Retinal pigment epithelial cell (primary cell): Measurements from ENCODE around the gene MUC15.

Source experiments
- DNase-seq: peaks from one replicate; pipeline ENCODE4 v3.0.0-alpha.2; 2010; ENCODE audit warnings: low read depth
- H3K4me3 ChIP-seq: 2 replicates; pipeline ENCODE4 v1.5.1; 2011; ENCODE audit warnings: mild to moderate bottlenecking, low read length, control low read depth, moderate library complexity
- TF ChIP-seq, protein P1 (sequence below): conservative IDR thresholded peaks from 2 replicates; pipeline ENCODE4 v1.5.1; 2011; ENCODE audit warnings: low read depth, low read length, control low read depth, inconsistent platforms

Gene MUC15

DNA sequence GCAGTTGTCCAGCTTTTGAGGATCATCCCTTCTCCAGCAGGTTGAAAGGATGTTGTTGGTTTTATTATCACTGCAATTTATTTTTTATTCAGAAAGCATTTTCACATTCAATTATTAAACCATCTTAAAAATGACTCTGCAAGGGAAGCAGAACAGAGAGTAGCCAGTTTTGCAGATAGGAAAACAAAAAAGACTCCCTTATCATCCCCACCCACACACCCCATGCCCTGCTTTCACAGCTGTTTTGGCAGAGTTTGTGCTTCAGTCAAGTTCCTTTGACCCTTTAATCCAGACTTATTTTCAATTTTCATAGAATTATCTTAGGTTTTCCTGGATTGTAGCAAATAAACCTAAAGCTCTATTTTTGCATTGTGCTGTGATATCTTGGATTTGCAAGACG, 44.4 kb downstream of the MUC15 start:
- TF ChIP-seq, protein P1, sequence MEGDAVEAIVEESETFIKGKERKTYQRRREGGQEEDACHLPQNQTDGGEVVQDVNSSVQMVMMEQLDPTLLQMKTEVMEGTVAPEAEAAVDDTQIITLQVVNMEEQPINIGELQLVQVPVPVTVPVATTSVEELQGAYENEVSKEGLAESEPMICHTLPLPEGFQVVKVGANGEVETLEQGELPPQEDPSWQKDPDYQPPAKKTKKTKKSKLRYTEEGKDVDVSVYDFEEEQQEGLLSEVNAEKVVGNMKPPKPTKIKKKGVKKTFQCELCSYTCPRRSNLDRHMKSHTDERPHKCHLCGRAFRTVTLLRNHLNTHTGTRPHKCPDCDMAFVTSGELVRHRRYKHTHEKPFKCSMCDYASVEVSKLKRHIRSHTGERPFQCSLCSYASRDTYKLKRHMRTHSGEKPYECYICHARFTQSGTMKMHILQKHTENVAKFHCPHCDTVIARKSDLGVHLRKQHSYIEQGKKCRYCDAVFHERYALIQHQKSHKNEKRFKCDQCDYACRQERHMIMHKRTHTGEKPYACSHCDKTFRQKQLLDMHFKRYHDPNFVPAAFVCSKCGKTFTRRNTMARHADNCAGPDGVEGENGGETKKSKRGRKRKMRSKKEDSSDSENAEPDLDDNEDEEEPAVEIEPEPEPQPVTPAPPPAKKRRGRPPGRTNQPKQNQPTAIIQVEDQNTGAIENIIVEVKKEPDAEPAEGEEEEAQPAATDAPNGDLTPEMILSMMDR, result no peak
- no peak overlapping the region for H3K4me3 ChIP-seq
- DNase-seq, result no peak

DNA sequence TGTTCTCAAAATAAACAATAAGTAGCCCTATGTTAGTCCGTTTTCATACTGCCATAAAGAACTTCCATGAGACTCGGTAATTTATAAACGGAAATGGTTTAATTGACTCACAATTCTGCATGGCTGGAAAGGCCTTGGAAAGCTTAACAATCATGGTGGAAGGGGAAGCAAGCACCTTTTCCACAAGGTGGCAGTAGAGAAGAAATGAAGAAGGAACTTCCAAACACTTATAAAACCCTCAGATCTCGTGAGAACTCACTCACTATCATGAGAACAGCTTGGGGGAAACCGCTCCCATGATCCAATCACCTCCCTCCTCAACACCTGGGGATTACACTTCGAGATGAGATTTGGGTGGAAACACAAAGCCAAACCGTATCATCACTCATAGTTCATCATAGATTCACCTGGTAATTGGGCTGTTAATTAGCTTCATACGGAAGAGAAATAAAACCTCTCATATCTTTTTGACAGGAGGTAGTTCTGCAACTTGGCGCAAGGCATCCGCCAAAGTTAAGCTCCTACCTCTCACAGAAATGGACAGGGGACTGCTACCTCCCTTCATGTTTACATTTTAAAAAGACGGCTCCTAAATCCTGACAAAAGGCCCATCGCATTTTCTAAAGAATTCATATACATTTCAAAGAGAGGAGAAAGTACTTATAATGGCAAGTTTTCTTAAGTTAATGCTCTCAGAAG, 49.0 kb downstream of the MUC15 start:
- TF ChIP-seq, protein P1, result peak; percentile 28
- no peak overlapping the region for H3K4me3 ChIP-seq
- DNase-seq, result no peak

DNA sequence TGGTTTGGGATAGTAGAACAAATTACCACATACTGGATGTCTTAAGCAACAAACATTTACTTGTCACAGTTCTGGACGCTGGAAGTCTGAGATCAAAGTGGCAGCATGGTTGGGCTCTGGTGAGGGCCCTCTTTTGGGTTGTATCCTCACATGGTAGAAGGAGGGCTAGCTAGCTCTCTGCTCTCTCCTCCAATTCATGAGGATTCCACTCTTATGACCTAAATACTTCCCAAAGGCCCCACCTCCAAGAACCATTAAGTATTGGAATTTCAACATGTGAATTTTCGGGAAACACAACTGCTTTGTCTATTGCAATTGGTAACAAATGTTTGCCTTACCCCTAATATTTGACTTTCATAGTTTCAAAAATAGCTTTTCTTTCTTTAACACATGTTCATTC, 52.6 kb downstream of the MUC15 start:
- no peak overlapping the region for H3K4me3 ChIP-seq
- DNase-seq, result no peak
- TF ChIP-seq, protein P1, result no peak

DNA sequence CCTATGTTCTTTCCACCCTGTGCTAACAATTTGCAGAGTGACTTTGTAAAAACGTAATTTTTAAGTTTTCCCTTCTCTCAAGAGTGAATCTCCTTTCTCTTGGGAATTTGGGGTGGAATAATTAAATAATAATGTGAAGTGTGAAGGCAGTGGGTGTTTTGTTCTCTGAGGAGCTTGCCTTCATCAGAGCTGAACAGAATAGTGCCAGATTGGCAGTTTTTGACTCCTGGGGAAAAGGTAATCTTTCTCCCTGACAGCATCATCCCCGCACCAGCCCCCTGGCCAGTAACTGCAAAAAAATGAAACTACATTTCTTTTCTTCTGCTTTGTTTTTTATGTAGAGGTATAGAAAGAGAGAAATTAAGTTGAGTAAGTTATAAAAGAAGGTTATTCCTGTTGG, 59.9 kb downstream of the MUC15 start:
- DNase-seq, result no peak
- no peak overlapping the region for H3K4me3 ChIP-seq
- TF ChIP-seq, protein P1, result no peak

DNA sequence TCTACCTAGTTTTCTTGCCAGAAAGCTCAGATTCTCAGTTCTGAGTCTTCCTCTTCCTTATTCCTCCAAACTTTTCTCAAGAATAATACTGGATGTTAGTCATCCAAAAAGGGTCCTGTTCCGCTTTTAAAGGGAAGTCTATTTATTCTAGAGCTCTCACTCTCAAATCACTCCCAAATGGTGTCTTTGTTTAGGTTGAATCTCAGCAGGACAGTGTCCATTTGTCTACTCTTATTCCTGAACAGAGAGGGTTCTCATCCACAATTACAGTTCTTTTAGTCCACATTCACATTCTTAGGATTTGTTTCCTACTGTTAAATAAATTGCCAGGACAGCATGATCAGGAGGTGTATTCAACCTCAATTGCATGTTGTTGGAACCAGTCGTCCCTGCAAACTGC, 61.3 kb downstream of the MUC15 start:
- DNase-seq, result no peak

DNA sequence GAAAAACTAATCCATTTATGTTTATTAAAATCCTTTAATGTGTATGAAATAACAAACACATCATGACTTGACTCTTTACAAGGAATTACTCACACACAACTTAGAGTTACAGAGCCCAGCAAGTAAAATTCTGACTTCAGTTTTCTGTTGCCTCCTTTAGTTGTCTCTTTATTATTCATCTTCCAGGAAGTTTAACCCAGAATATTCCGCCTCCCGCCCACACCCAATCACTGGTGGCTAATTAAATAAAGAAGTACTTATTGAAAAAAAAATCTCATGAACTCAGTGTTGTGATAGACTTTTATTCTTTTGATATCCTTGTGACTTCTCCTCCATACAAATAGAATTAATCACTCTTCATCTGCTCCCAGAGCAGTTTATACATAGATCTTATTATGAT, 61.9 kb downstream of the MUC15 start:
- TF ChIP-seq, protein P1, result no peak
- no peak overlapping the region for H3K4me3 ChIP-seq
- DNase-seq, result no peak

More for the DNA sequence above, 61.3 kb downstream of the MUC15 start:
- TF ChIP-seq, protein P1, result no peak
- no peak overlapping the region for H3K4me3 ChIP-seq
